ENCODE data around the gene RPL6. TPM values are rescaled to one million over a fixed set of nuclear protein-coding genes. Genes with fewer than 3 reads are reported as not detected.

Gene RPL6
- total and polyA plus RNA-seq, 7 donors, result 1,578 to 2,662 (median 1,962) TPM

DNA sequence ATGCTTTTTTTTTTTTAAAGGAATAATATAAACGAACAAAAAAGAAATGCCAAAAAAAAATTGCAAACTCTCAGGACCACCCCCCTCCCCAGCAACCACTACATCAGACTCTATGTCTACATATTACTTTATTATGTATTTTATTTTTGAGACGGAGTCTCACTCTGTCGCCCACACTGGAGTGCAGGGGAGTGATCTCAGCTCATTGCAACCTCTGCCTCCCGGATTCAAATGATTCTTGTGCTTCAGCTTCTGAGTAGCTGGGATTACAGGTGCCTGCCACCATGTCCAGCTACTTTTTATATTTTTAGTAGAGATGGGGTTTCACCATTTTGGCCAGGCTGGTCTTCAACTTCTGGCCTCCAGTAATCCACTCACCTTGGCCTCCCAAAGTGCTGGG lies 50.1 kb downstream of the RPL6 start:
- TF ChIP-seq POLR2AphosphoS5 (IDR thresholded peaks at IDR 0.05) (no peak), POLR2A (IDR thresholded peaks at IDR 0.05) (no peak), EP300 (IDR thresholded peaks at IDR 0.05) (no peak)
- TF ChIP-seq, protein P1, sequence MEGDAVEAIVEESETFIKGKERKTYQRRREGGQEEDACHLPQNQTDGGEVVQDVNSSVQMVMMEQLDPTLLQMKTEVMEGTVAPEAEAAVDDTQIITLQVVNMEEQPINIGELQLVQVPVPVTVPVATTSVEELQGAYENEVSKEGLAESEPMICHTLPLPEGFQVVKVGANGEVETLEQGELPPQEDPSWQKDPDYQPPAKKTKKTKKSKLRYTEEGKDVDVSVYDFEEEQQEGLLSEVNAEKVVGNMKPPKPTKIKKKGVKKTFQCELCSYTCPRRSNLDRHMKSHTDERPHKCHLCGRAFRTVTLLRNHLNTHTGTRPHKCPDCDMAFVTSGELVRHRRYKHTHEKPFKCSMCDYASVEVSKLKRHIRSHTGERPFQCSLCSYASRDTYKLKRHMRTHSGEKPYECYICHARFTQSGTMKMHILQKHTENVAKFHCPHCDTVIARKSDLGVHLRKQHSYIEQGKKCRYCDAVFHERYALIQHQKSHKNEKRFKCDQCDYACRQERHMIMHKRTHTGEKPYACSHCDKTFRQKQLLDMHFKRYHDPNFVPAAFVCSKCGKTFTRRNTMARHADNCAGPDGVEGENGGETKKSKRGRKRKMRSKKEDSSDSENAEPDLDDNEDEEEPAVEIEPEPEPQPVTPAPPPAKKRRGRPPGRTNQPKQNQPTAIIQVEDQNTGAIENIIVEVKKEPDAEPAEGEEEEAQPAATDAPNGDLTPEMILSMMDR (IDR thresholded peaks at IDR 0.05), result no peak
- no peak for DNase-seq
- intact Hi-C loops (cut with DNase I), result no loop called here
- no peaks in the 10 kb centered on the region for H3K36me3 ChIP-seq
- peaks cover 0 to 4% (median 2%) of the 10 kb centered on the region in 4 donors for H3K4me1 ChIP-seq
- WGBS, 2 donors, result 95 to 99% methylated on average over 4 of the region's 4 CpGs
- no peaks in the 10 kb centered on the region for H3K27me3 ChIP-seq
- H3K9me3 ChIP-seq, result no peaks in the 10 kb centered on the region
- no peak overlapping the region for H3K27ac ChIP-seq
- H3K4me3 ChIP-seq, result no peak overlapping the region

DNA sequence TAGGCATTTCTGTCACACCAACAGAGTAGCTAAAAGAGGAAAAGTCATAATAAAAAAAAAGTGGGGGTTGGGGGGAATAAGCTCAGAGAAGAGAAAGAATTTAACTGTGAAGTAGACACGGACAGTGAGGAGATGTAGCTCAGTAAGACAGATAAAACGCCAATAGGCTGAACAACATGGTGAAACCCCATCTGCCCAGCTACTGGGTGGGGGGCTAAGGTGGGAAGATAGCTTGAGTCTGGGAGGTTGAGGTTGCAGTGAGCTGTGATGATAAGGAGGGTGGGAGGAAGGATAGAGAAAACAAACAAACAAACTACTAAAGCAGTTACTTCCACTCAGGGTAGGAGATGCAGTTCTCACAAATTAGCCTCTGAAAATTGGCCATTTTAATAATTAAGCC lies 52.2 kb downstream of the RPL6 start:
- no peaks in the 10 kb centered on the region for H3K36me3 ChIP-seq
- DNase-seq, result no peak

More for the DNA sequence above, 52.2 kb downstream of the RPL6 start:
- peaks cover 0 to 8% (median 2%) of the 10 kb centered on the region in 4 donors for H3K4me1 ChIP-seq
- WGBS, 2 donors, result 85 to 90% methylated on average over 2 of the region's 2 CpGs
- H3K27me3 ChIP-seq, result no peaks in the 10 kb centered on the region
- no peak overlapping the region for H3K4me3 ChIP-seq
- no peak overlapping the region for H3K27ac ChIP-seq
- TF ChIP-seq, protein P1 (IDR thresholded peaks at IDR 0.05), result no peak
- no peak for TF ChIP-seq EP300 (IDR thresholded peaks at IDR 0.05)
- no peak for TF ChIP-seq POLR2A (IDR thresholded peaks at IDR 0.05)
- TF ChIP-seq POLR2AphosphoS5 (IDR thresholded peaks at IDR 0.05), result no peak
- no peaks in the 10 kb centered on the region for H3K9me3 ChIP-seq
- intact Hi-C loops (cut with DNase I), result no loop called here

Other genes starting within 250 kb of the RPL6 start
- 10 to 100 TPM; 26.0 to 64.8 (median 37.0) TPM for gene HECTD4, start 27.2 kb downstream of the RPL6 start, total RNA-seq
- 10 to 100 TPM in 1 of 3 donors, 1 to 10 TPM in 2; 5.4 to 11.5 (median 7.6) TPM for gene HECTD4, start 27.2 kb downstream of the RPL6 start, polyA plus RNA-seq
- 100 to 1,000 TPM in 1 of 4 donors, 10 to 100 TPM in 3; 81.6 to 111 (median 94.7) TPM for gene PTPN11, start 9.3 kb upstream of the RPL6 start, total RNA-seq
- gene PTPN11, start 9.3 kb upstream of the RPL6 start, polyA plus RNA-seq, result 10 to 100 TPM; 30.3 to 33.6 (median 31.4) TPM

All from sigmoid colon (tissue), 7 donors.